ENCODE results near the gene RELL1. TPM values are rescaled to one million over a fixed set of nuclear protein-coding genes. Genes with fewer than 3 reads are reported as not detected.

RELL1 gene
- total RNA-seq, 2 experiments from 2014 or later = 8.5 to 9.5 TPM

DNA sequence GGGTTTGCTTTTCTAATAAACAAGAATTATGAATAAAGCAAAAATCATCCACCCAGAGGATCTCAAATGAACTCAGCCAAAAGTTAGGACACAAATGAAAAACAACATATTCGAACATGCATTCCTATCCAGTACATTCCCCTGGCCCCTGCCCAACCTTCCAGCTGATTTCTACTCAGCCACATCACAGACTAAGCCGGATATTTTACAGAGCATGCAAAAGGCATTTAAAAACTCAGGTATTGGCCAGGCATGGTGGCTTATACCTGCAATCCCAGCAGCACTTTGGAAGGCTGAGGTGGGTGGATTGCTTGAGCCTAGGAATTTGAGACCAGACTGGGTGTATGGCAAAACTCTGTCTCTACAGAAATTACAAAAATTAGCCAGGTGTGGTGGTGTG, 54.6 kb downstream of the RELL1 start:
- intact Hi-C loops (cut with DNase I, micrococcal nuclease) = no loop called here
- ATAC-seq (no peak), DNase-seq (no peak)
- Mint-ChIP-seq H3K27ac (no peak overlapping the region), H3K4me3 (no peak overlapping the region), H3K27me3 (no peaks in the 10 kb centered on the region), H3K36me3 (ENCODE audit: low read depth) (peaks cover 31% of the 10 kb centered on the region), H3K4me1 (no peaks in the 10 kb centered on the region), H3K9me3 (ENCODE audit: low read depth) (no peaks in the 10 kb centered on the region)
- POLR2A ChIA-PET = no interaction called here
- CTCF ChIA-PET = interaction anchor here (1.0 kb wide), 1 partner anchor 29 kb away, joined by 3 read pairs; no protein-coding TSS in a partner anchor

- intact Hi-C loops (cut with DNase I, micrococcal nuclease) = no loop called here
- peaks cover 38% of the 10 kb centered on the region for H3K36me3 Mint-ChIP-seq (ENCODE audit: low read depth)
- ATAC-seq (no peak), DNase-seq (no peak)
- POLR2A ChIA-PET = no interaction called here
- no peaks in the 10 kb centered on the region for H3K27me3 Mint-ChIP-seq
- H3K4me1 Mint-ChIP-seq = no peaks in the 10 kb centered on the region
- H3K4me3 Mint-ChIP-seq = no peak overlapping the region
- H3K9me3 Mint-ChIP-seq (ENCODE audit: low read depth) = no peaks in the 10 kb centered on the region
- CTCF ChIA-PET = no interaction called here
- H3K27ac Mint-ChIP-seq = no peak overlapping the region
Observed at GRCh38 chr4:37629713-37630112, 56.5 kb downstream of the RELL1 start.

GRCh38 chr4:37628977-37629609, 57.1 kb downstream of the RELL1 start:
- ChIA-PET POLR2A (no interaction called here), CTCF (no interaction called here)
- intact Hi-C loops (cut with DNase I, micrococcal nuclease) = no loop called here
- ATAC-seq (no peak), DNase-seq (no peak)
- no peak overlapping the region for H3K4me3 Mint-ChIP-seq
- H3K4me1 Mint-ChIP-seq = no peaks in the 10 kb centered on the region
- no peaks in the 10 kb centered on the region for H3K27me3 Mint-ChIP-seq
- H3K9me3 Mint-ChIP-seq (ENCODE audit: low read depth) = no peaks in the 10 kb centered on the region
- H3K27ac Mint-ChIP-seq = no peak overlapping the region
- peaks cover 31% of the 10 kb centered on the region for H3K36me3 Mint-ChIP-seq (ENCODE audit: low read depth)

- H3K27ac Mint-ChIP-seq = no peak overlapping the region
Observed at GRCh38 chr4:37627263-37627662, 58.9 kb downstream of the RELL1 start.

GRCh38 chr4:37625499-37625898, 60.7 kb downstream of the RELL1 start:
- no peaks in the 10 kb centered on the region for H3K27me3 Mint-ChIP-seq
- no peak overlapping the region for H3K27ac Mint-ChIP-seq
- CTCF ChIA-PET = no interaction called here
- no peaks in the 10 kb centered on the region for H3K4me1 Mint-ChIP-seq
- no peak overlapping the region for H3K4me3 Mint-ChIP-seq
- DNase-seq = no peak
- POLR2A ChIA-PET = no interaction called here
- H3K36me3 Mint-ChIP-seq (ENCODE audit: low read depth) = peaks cover 24% of the 10 kb centered on the region
- intact Hi-C loops (cut with DNase I, micrococcal nuclease) = no loop called here
- H3K9me3 Mint-ChIP-seq (ENCODE audit: low read depth) = no peaks in the 10 kb centered on the region
- ATAC-seq = no peak

More at GRCh38 chr4:37627263-37627662, 58.9 kb downstream of the RELL1 start:
- no peak for ATAC-seq
- intact Hi-C loops (cut with DNase I, micrococcal nuclease) = no loop called here
- H3K27me3 Mint-ChIP-seq = no peaks in the 10 kb centered on the region
- H3K4me3 Mint-ChIP-seq = no peak overlapping the region
- no peak for DNase-seq
- no peaks in the 10 kb centered on the region for H3K4me1 Mint-ChIP-seq
- H3K9me3 Mint-ChIP-seq (ENCODE audit: low read depth) = no peaks in the 10 kb centered on the region
- POLR2A ChIA-PET = no interaction called here
- H3K36me3 Mint-ChIP-seq (ENCODE audit: low read depth) = peaks cover 32% of the 10 kb centered on the region
- CTCF ChIA-PET = no interaction called here

GRCh38 chr4:37623940-37624339, 62.2 kb downstream of the RELL1 start:
- POLR2A ChIA-PET = no interaction called here

GRCh38 chr4:37623125-37623524, 63.1 kb downstream of the RELL1 start:
- no peak for DNase-seq
- H3K27ac Mint-ChIP-seq = no peak overlapping the region
- no peaks in the 10 kb centered on the region for H3K27me3 Mint-ChIP-seq
- intact Hi-C loops (cut with DNase I, micrococcal nuclease) = no loop called here
- no peaks in the 10 kb centered on the region for H3K9me3 Mint-ChIP-seq (ENCODE audit: low read depth)
- peaks cover 23% of the 10 kb centered on the region for H3K36me3 Mint-ChIP-seq (ENCODE audit: low read depth)
- ChIA-PET CTCF (interaction anchor here (0.8 to 0.9 kb wide), 2 partner anchors 20 to 56 kb away, joined by 3 read pairs; no protein-coding TSS in a partner anchor), POLR2A (no interaction called here)
- no peak overlapping the region for H3K4me3 Mint-ChIP-seq
- H3K4me1 Mint-ChIP-seq = no peaks in the 10 kb centered on the region
- ATAC-seq = no peak

More at GRCh38 chr4:37623940-37624339, 62.2 kb downstream of the RELL1 start:
- ATAC-seq (no peak), DNase-seq (no peak)
- Mint-ChIP-seq H3K4me3 (no peak overlapping the region), H3K9me3 (ENCODE audit: low read depth) (no peaks in the 10 kb centered on the region), H3K4me1 (no peaks in the 10 kb centered on the region), H3K27me3 (no peaks in the 10 kb centered on the region), H3K27ac (no peak overlapping the region), H3K36me3 (ENCODE audit: low read depth) (peaks cover 23% of the 10 kb centered on the region)
- CTCF ChIA-PET = interaction anchor here (0.9 kb wide), 1 partner anchor 57 kb away, joined by 3 read pairs; no protein-coding TSS in a partner anchor
- intact Hi-C loops (cut with DNase I, micrococcal nuclease) = no loop called here

- H3K9me3 Mint-ChIP-seq (ENCODE audit: low read depth) = no peaks in the 10 kb centered on the region
- intact Hi-C loops (cut with DNase I, micrococcal nuclease) = no loop called here
- H3K36me3 Mint-ChIP-seq (ENCODE audit: low read depth) = peaks cover 12% of the 10 kb centered on the region
- H3K27ac Mint-ChIP-seq = no peak overlapping the region
- POLR2A ChIA-PET = no interaction called here
- peaks cover 13% of the 10 kb centered on the region for H3K4me1 Mint-ChIP-seq
- CTCF ChIA-PET = no interaction called here
- ATAC-seq = no peak
- no peaks in the 10 kb centered on the region for H3K27me3 Mint-ChIP-seq
- no peak for DNase-seq
- H3K4me3 Mint-ChIP-seq = no peak overlapping the region
Observed at GRCh38 chr4:37620176-37620575, 66.0 kb downstream of the RELL1 start.

GRCh38 chr4:37615720-37616063, 70.5 kb downstream of the RELL1 start:
- H3K36me3 Mint-ChIP-seq (ENCODE audit: low read depth) = peaks cover 10% of the 10 kb centered on the region
- no peaks in the 10 kb centered on the region for H3K27me3 Mint-ChIP-seq
- CTCF ChIA-PET = interaction anchor here (0.7 kb wide), 1 partner anchor 151 kb away, joined by 3 read pairs; no protein-coding TSS in a partner anchor
- DNase-seq = no peak
- intact Hi-C loops (cut with DNase I, micrococcal nuclease) = no loop called here
- no peak for ATAC-seq
- peaks cover 13% of the 10 kb centered on the region for H3K4me1 Mint-ChIP-seq
- no peak overlapping the region for H3K4me3 Mint-ChIP-seq
- no peak overlapping the region for H3K27ac Mint-ChIP-seq
- H3K9me3 Mint-ChIP-seq (ENCODE audit: low read depth) = no peaks in the 10 kb centered on the region
- POLR2A ChIA-PET = interaction anchor here (0.6 kb wide), 1 partner anchor 663 kb away, joined by 9 read pairs; no protein-coding TSS in a partner anchor

DNA sequence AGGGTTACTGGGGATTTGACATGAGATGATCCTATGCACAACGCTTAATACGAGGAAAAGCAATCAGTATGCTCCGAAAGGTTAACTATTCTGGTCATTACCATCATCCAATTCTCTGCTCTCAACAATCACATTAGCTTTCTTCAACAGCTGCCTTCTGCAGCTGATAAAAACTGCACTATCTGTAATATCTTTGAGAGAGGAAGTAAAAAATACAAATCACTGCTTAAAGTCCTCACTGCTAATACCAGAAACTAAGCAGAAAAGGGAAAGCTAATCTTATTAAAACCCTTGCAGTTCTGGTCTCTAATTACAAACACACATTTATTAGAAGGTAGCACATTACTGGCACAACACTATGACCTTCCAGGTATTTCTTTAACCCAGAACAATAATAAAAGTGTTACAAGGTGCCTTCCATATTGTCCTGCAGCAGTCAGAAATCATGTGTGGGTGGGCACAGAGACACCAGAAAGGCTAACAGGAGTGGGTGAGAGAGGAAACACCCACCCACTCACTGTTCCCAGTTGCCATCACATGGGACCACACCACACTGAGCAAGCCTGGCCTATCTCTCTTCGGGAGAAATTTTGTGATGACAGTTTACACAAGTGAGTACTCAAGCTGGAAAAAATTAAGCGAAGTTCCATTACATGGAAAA, 71.0 kb downstream of the RELL1 start:
- Mint-ChIP-seq H3K9me3 (ENCODE audit: low read depth) (no peaks in the 10 kb centered on the region), H3K27me3 (no peaks in the 10 kb centered on the region), H3K27ac (no peak overlapping the region), H3K36me3 (ENCODE audit: low read depth) (peaks cover 10% of the 10 kb centered on the region), H3K4me3 (no peak overlapping the region), H3K4me1 (peaks cover 13% of the 10 kb centered on the region)
- ATAC-seq = no peak
- intact Hi-C loops (cut with DNase I, micrococcal nuclease) = no loop called here
- DNase-seq = no peak
- CTCF ChIA-PET = interaction anchor here (1.0 kb wide), 1 partner anchor 10 kb away, joined by 3 read pairs; no protein-coding TSS in a partner anchor
- POLR2A ChIA-PET = interaction anchor here (0.6 kb wide), 1 partner anchor 663 kb away, joined by 9 read pairs; no protein-coding TSS in a partner anchor

DNA sequence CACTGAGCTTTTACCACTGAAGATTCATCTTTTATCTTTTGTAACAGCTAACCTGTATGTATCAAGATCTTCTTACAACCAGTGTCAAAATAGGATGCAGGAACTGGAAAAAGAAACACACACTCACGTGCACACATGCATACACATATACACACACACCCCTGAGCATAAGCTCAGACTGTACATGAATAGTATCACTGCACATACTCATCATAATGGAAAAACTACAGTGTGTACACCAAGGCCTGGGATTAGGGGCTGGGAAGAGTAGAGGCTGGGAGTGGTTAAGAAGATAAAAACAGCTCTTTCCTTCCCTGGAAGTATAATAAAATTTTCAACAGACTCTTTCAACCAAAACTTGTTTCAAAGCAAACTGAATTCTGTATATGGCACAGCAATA, 73.4 kb downstream of the RELL1 start:
- H3K4me1 Mint-ChIP-seq = peaks cover 13% of the 10 kb centered on the region
- no peaks in the 10 kb centered on the region for H3K9me3 Mint-ChIP-seq (ENCODE audit: low read depth)
- ChIA-PET POLR2A (no interaction called here), CTCF (interaction anchor here (2.6 kb wide), 1 partner anchor 10 kb away, joined by 10 read pairs; no protein-coding TSS in a partner anchor)
- ATAC-seq (no peak), DNase-seq (no peak)
- peaks cover 19% of the 10 kb centered on the region for H3K36me3 Mint-ChIP-seq (ENCODE audit: low read depth)
- no peak overlapping the region for H3K27ac Mint-ChIP-seq
- intact Hi-C loops (cut with DNase I, micrococcal nuclease) = no loop called here
- no peak overlapping the region for H3K4me3 Mint-ChIP-seq
- H3K27me3 Mint-ChIP-seq = no peaks in the 10 kb centered on the region

DNA sequence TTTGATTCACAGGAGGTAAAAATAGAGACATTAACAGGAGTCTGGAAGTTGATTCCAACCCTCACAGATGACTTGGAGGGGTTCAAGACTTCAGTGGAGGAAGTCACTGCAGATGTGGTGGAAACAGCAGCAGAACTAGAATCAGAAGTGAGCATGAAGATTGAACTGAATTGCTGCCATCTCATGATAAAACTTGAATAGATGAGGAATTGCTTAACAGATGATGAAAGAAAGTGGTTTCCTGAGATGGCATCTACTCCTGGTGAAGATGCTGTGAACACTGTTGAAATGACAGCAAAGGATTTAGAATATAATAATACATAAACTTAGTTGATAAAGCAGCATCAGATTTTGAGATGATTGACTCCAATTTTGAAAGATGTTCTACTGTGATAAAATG, 76.5 kb downstream of the RELL1 start:
- ChIA-PET CTCF (no interaction called here), POLR2A (no interaction called here)
- Mint-ChIP-seq H3K27me3 (no peaks in the 10 kb centered on the region), H3K4me1 (no peaks in the 10 kb centered on the region), H3K9me3 (ENCODE audit: low read depth) (no peaks in the 10 kb centered on the region), H3K27ac (no peak overlapping the region), H3K4me3 (no peak overlapping the region), H3K36me3 (ENCODE audit: low read depth) (peaks cover 19% of the 10 kb centered on the region)
- ATAC-seq = no peak
- intact Hi-C loops (cut with DNase I, micrococcal nuclease) = loop anchor here in 1 of 2 experiments (10.0 kb wide), 1 partner anchor 425 kb away; no protein-coding TSS in a partner anchor
- no peak for DNase-seq

Data from activated CD4-positive, alpha-beta T cell treated with anti-CD3 and anti-CD28 coated beads for 36 hours (primary cell).